Right hindlimb (tissue), 1 donor: ENCODE measurements around the gene FSD2.
"Not testable (repeated sequence)": the region's sequence is repeated elsewhere in the genome, so short reads cannot be mapped to it uniquely, and the experiment has no call there.

Experiments
- DNase-seq: peaks from one replicate; pipeline ENCODE4 v3.0.0-alpha.2; 2018

FSD2 gene

DNA sequence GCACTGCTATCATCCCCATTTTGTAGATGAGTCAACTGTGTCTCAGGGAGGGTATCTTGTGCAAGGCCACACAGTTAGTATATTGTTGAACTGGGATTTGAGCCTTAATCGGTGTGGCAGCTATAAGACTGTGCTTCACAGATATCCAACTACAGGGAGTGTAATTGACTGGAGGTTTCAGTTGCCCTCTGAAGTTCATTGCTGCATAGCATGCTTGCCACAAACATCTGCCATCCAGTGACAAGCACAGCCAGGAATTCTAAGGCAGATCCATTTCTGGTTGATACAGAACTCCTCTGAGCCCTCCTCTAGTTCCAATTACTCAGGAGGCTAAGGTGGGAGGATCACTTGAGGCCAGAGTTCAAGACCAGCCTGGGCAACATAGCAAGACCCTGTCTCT, 16.4 kb downstream of the FSD2 start:
- no peak for DNase-seq

DNA sequence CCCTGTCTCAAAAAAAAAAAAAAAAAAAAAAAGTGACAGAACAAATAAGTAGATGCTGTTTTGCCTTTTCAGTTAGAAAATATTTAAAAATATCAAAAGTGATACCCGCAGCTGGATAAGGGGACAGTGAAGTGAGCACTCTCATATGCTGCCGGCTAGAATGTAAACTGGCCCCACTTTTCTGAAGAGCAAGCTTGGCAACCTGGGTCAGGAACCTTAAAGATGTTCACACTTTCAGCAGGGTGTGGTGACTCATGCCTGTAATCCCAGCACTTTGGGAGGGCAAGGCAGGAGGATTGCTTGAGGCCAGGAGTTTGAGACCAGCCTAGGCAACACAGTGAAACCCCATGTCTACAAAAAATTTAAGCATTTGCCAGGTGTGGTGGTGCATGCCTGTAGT, 17.4 kb downstream of the FSD2 start:
- DNase-seq: no peak

DNA sequence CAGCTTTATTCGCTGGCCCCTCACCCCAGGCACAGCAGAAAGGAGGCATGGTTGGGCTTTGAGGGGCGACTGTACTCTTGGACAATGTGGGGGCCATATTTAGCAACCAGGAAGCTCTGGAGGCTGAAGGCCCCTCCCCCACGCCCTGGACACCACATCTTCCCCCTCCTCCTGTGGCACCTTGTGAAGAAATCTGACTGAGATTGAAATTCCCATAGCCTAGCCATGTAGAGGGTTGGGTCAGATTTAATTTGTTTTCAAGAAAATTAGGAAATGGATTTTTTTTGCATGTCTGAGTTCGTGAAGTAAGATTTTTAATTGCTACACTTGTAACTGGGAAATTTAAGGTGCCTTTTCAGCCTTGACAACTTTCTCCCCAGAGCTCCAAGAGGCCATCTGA, 24.5 kb downstream of the FSD2 start:
- DNase-seq: no peak

DNA sequence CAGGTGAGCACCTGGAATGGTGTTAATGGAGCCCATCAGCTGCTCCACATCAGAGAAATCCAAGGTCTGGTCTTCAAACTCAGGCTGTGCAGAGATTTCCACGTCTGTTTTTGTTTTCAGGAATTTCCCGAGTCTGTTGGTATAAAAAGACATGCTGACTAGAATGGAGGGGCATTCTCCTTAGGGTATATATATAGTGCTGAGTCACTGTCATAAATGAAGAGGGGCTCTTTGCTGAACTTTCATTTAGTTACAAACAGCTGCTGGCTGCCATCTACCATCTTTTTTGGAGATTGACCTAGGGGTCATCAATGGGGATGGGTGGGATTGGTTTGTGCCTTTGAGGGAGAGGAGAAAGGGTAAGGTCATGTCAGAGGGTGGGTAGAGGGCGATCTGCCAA, 27.1 kb downstream of the FSD2 start:
- no peak for DNase-seq

DNA sequence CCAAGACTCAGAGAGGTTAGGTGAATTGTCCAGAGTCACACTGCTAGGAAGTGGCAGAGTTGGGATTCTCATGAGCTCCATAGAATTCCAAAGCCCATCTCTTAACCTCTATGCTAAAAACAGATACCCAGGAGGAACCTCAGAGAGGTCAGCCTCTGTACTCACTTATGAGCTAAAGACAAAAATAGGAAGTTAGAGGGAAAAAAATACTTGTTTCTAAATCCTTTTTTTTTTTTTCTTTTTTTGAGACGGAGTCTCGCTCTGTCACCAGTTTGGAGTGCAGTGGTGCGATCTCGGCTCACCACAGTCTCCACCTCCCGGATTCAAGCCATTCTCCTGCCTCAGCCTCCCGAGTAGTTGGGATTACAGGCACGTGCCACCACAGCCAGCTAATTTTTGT, 31.4 kb downstream of the FSD2 start:
- DNase-seq: no peak

DNA sequence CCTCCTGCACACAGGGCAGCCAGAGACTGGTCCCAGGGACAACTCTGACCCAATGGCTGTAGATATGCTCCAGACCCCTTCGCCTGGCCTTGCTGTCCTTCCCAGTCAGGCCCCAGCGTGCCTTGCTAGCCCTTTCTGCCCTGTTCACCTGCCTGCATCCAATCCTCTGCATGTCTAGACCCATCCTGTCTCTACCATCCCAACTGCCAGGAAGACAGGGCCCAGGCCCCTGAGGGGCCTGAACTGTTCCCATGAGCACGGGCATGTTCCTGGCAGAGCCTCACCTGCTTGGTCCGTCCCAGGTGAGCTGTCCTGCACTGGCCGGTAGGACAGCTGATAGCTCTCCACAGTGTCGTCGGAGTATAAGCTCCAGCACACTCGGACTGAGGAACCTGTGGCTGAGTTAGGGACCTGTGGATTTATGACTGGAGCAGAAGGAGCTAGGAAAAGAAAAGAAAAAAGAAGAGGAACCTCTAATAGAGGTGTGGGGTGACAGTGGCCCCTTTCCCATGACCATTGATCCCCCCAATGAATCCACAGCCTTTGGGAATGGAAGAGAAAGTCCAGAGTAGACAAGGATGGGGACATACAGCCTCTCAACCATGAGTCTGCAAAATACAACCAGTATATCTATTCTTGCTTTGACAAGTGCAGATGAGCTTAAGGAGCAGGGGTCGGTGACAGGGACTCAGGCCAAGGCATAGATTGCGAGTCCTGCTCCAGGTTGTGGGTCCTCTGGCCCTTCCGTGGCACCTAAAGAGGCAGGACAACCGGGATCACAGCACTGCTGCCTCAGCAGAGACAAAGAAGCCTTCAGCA, 33.9 kb downstream of the FSD2 start:
- no peak for DNase-seq

DNA sequence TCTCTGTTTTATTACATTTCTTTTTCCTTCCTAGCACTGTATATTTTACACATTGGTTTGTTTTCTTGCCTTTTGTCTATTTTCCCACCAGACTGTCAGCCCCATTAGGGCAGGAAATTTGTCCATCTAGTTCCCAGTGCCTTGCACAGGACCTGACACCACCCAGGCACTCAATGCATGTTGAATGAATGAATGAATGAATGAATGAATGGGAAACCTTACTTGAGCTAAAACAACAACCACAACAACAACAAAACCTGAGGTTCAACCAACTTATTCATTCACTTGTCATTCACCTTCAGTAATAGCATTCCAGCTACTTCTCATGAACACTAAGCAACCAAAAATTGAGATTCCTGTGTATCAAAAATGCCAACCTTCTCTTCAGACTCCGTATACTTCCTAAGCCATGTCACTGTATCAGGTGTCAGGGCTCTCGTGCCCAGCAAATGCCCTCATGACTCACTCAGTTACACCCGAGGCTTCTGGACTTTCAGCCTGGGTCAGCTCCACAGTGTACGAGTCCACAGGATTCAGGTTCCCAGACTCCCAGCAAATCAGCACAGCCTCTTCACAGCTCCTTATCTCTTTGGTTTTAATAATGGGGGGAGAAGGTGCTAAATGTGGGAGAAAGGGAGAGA, 37.3 kb downstream of the FSD2 start:
- no peak for DNase-seq

DNA sequence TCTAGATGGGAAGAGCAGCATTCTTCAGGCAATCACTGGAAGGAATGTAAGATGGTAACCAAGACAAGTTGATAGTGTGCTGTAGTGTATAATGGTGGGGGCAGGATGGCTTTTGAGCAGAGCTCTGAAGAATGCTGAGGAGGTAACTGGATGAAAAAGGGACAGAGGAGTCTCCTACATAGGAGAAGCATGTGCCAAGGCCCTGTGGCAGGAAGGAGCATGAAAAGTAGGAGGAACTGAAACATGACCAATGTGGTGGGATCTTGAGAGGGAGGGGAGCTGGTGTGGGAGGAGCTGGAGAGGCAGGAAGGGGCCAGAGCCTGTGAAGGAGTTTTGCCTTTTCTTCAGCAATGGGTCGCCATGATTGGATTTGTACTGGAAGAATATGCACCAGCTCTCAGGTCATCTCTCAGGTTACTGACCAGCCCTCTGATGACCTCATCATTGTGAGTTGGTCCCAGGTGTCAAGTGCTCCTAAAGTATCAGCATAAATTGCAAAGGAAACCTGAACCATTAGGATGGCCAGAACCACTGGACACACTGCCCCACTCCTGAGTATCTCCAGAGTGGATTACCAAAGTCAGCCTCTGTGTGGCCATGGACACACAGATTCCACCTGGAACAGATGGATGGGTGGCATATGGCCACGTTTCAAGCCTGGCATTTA, 38.6 kb downstream of the FSD2 start:
- DNase-seq: no peak

DNA sequence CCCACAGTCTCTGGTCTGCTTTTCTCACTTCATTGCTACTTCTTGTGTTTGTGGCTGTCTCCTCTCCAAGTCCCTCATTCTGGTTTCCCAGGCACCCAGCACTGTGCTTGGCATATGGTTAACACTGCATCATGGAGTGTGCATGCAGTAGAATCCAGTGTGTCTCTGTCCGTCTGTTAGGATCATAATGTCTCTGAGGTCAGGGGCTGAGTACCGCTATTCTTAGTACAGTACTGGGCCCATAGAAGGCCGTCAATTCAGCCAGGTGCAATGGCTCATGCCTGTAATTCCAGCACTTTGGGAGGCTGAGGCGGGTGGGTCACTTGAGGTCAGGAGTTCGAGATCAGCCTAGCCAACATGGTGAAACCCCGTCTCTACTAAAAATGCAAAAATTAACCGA, 39.7 kb downstream of the FSD2 start:
- DNase-seq: not testable (repeated sequence)

DNA sequence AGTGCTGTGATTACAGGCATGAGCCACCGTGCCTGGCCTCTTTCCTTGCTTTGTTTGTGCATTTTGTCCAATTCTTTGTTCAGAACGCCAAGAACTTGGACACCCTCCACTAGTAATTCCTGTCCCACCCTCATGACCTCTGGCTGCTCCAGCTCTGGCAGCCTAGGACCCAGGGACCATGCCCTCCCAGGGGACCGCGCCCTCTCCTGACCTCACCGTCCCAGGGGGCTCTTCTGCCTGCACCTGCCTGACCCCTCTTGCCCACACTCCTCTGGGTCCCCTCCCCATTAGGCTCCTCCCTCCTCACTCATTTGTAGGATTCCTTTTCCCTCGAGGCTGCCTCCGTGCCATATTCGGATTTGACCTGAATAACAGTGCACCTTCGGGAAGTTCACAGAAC, 41.1 kb downstream of the FSD2 start:
- DNase-seq: no peak

DNA sequence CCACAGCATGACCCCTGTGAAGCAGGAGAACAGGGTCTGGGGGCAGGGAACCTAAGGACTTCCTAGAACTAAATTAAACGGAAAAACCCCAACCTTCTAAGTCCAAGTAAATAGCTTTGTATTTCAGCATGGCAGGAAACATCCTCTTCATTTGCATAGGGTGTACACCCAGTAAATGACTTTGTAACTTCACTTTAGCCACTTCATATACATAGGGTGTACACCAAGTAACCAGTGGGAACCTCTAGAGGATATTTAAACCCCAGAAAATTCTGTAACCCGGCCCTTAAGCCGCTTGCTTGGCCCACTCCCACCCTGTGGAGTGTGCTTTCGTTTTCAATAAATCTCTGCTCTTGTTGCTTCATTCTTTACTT, 41.8 kb downstream of the FSD2 start:
- no peak for DNase-seq

DNA sequence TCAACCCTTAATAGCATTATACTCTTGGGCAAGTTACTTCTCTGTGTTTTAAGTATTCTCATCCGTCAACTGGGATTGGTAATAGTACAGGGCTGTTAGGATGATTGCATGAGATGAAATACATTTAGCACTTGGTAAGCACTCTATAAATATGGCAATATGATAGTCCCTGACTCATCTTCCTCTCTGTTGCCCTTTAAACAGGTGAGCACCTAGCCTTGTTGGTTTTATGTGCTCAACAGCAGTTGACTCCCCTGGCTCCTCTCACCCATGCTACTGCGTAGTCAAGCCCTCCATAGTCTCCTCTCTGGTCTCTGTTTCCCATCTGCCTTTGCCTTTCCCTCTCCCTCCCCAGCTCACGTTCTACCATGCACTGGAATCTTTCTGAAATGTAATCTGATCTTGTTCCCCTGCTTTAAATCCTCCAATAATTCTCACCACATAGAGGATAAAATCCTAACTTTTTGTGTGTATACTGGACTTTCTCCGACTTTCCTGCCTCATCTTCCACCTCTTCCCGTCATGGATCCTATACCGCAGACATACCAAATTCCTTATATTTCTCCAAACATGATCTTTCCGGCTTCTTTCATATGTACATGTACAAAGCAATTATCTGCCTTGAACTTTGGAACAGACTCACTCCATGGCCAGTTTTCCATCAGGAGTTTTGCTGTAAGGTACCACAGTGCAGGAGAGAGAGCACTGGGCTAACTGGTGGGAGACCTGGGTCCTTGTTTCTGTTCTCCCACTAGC, 42.3 kb downstream of the FSD2 start:
- no peak for DNase-seq

DNA sequence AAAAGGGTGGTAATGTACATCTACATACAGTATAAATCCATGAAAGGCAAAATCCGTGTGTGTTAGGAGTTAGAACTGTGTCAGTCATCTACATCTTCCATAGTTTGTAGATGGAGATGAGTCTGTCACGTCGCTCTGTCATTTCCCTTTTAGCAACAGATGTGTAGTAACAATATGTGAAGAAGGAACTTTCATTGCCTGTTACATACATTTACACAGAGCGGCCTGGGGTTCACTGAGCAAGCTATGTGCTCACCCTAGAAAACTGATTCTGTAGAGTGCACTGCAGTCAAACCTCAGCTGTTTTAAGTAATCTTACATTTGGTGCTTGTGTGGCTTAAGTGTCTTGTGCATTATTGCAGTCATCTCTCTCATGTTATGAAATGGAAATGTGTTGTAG, 54.6 kb downstream of the FSD2 start:
- DNase-seq: no peak

DNA sequence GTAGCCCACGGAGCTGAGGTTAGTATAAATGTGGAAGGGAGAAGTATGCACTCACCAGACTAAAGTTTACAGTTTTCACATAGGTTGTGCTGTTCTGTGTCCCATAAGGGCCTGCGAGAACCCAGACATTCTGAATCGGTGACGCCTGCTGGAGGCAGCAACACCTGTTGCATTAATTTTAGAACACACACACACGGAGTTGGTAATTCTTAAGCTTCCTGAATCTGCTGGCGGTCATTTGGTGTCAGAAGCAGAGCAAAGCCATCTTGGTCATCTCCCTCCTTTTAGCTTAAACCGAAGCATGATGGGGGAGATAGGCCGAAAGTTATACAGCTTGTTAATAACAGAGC, 55.1 kb downstream of the FSD2 start:
- peak; percentile 30 for DNase-seq

DNA sequence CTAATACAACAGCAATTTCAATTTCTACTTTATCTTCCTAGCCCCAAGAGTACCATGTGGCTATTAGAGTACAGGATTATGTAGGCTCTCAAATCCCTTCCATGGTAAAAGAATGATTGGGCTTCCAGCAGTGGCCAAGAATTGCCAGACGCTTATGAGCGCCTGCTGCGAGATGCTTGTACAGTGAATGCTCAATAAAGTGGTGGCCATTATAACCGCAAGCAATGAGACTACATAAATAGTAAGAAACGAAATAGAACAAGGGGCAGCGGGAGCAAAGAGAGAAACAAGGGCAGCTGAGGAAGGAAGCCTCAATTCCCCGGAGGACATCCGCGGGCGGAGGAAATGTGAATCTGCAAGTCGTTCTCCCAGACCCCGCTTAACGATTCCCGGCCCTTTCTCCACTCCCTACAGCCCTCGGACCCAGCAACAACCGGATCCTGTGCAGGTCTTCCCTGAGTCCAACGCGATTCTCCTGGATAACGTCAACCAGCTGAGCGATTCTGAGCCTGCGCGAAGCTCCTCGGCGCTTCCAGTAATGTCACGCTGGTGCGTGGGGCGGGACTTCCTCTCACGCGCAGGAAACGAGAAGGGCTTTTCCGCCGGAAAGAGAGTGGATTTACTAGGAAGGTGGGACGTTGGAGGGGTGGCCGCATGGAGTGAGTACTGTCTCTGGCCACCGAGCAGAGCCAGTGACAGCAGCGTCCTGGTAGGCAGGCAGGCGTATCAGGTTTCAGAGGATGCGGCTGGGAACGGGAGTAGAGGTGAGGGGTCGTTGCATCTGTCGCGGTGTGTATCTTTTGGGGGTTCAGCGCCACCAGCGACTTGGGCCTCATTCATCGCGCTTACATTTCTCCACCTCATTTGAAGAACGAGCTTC, 55.7 kb downstream of the FSD2 start:
- peak; percentile 96 for DNase-seq

DNA sequence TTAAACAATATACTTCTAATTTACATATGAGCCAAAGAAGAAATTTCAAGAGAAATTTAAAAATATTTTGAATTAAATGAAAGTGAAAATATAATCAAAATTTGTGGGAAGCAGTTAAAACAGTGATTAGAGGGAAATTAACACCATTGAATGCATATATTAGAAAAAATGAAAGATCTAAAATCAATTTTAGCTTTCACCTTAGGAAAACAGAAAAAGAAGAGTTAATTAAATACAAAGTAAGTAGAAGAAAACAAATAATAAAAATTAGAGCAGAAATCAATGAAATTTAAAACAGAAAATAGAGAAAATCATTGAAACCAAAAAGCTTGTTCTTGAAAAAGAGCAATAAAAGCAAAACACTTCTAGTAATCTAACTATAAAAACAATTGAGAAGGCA, 57.6 kb downstream of the FSD2 start:
- no peak for DNase-seq

DNA sequence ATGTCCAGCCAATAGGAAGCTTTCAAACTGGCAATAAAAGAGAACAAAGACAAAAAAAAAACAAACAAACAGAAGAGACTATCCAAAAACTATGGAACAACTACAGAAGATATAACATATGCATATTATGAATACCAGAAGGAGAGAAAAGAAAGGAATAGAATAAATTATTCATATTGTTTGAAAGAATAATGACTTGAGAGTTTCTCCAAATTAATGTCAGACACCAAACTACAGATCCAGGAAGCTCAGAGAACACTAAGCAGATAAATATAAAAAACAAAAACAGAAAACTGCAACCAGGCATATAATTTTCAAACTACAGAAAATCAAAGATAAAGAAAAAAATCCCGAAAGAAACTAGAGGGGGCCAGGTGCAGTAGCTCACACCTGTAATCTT, 62.1 kb downstream of the FSD2 start:
- DNase-seq: no peak

DNA sequence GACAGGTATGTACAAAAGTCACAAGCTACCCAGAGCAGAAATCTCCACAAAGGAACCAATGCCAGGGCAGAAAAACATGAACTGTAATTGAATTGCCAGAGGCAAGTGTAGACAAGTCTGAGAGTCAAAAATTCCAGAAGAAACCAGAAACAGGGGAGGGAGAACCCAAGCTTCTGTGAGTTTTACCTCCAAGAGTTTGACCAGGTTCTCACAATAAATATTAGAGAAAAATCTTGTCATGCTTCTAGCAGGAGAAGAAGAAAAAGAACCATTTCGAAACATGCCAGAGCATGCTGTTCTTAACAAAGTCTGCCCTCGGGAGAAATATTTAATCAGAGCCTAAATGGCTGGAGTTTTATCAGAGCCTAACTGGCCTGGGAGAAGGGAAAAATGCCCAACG, 63.7 kb downstream of the FSD2 start:
- DNase-seq: no peak

DNA sequence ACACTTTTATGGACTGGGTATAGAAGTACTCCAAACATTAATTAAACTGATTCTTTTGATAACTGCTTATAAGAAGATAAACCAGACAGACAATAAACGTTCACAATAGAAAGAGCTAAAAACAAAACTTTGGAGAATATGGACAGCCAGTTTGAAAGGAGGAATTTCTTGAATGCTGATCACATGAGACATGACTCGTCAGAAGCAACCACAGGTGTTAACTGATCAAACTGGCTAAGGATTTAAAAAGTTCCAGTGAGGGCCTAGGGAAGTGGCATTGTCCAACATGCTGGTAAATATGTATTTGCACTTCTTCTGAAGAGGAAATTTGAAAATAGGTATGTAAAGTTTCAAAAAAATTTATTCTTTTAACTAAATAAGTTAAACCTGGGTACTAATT, 66.8 kb downstream of the FSD2 start:
- no peak for DNase-seq

DNA sequence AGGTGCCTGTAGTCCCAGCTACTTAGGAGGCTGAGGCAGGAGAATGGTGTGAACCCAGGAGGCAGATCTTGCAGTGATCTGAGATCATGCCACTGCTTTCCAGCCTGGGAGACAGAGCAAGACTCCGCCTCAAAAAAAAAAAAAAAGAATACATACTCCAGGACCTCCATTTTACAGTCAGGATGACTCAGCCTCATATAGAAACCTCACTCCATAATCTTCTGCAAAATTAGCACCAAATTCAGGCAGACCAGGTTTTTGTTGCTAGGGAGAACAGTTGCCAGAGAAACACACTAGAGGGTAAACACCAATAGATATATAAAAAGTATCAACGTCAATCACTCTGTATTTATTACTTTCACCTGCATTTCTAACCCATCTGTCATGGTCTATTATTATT, 67.9 kb downstream of the FSD2 start:
- no peak for DNase-seq

DNA sequence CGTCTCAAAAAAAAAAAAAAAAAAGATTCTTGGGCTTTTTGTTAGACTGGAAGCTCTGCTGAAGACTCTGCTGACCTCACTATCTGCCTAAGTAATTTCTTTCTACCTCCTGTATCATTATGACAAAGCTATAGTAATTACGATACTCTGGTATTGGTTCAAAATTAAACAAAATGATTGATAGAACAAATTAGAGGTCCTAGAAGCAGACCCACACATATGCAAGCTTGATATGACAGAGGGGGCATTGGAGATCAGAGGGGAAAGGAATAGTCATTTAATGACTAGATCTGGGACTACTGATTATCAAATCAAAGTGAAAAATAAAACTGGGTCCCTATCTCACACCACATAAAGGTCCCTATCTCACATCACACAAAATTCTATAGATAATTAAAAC, 74.3 kb downstream of the FSD2 start:
- no peak for DNase-seq

DNA sequence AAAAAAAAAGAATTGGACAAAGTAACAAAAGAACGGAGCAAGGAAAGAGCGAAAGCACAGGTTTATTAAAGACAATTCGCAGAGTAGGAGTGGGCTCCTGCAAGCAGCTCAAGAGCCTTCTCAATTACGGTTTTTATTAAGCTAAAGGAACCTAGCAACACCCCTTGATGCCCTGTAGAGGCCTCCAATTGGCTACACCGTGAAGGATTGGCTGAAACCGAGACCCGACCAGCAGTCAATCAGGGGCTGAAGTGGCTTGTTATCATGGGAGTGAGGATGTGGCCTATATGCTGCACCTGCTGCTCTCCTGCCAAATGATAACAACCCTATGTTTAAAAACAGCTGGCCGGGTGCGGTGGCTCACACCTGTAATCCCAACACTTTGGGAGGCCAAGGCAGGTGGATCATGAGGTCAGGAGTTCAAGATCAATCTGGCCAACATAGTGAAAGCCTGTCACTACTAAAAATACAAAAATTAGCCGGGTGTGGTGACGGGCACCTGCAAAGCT, 75.8 kb downstream of the FSD2 start:
- DNase-seq: no peak
